Measurements from ENCODE around the gene NT5E.
"Not testable (repeated sequence)": the region's sequence is repeated elsewhere in the genome, so short reads cannot be mapped to it uniquely, and the experiment has no call there.

NT5E gene

GRCh38 chr6:85484948-85485347, 35.1 kb downstream of the NT5E start:
- DNase-seq (ENCODE audit: extremely low read depth in 1 of 2, low read depth in 1 of 2), result no peak

- DNase-seq (ENCODE audit: extremely low read depth in 1 of 2, low read depth in 1 of 2), result no peak
These were observed 40.8 kb downstream of the NT5E start for GRCh38 chr6:85490516-85491248.

- no peak for DNase-seq (ENCODE audit: extremely low read depth in 1 of 2, low read depth in 1 of 2)
These were observed 43.5 kb downstream of the NT5E start for GRCh38 chr6:85493389-85493788.

GRCh38 chr6:85494547-85495536, 45.0 kb downstream of the NT5E start:
- DNase-seq (ENCODE audit: extremely low read depth in 1 of 2, low read depth in 1 of 2), result no peak

- DNase-seq (ENCODE audit: extremely low read depth in 1 of 2, low read depth in 1 of 2), result no peak
These were observed 46.2 kb downstream of the NT5E start for GRCh38 chr6:85496009-85496579.

- DNase-seq (ENCODE audit: extremely low read depth in 1 of 2, low read depth in 1 of 2), result no peak
These were observed 47.0 kb downstream of the NT5E start for GRCh38 chr6:85496856-85497255.

- DNase-seq (ENCODE audit: extremely low read depth in 1 of 2, low read depth in 1 of 2), result no peak
These were observed 48.8 kb downstream of the NT5E start for GRCh38 chr6:85498596-85499258.

- no peak for DNase-seq (ENCODE audit: extremely low read depth in 1 of 2, low read depth in 1 of 2)
These were observed 56.7 kb downstream of the NT5E start for GRCh38 chr6:85506441-85507093.

GRCh38 chr6:85516168-85516567, 66.3 kb downstream of the NT5E start:
- DNase-seq (ENCODE audit: extremely low read depth in 1 of 2, low read depth in 1 of 2), result no peak

- DNase-seq (ENCODE audit: extremely low read depth in 1 of 2, low read depth in 1 of 2), result not testable (repeated sequence)
These were observed 74.4 kb downstream of the NT5E start for GRCh38 chr6:85524281-85524680.

- DNase-seq (ENCODE audit: extremely low read depth in 1 of 2, low read depth in 1 of 2), result no peak
These were observed 87.2 kb downstream of the NT5E start for GRCh38 chr6:85537055-85537494.

GRCh38 chr6:85544776-85545175, 94.9 kb downstream of the NT5E start:
- no peak for DNase-seq (ENCODE audit: extremely low read depth in 1 of 2, low read depth in 1 of 2)
